Astrocyte (in vitro differentiated cells and primary cell): Measurements from ENCODE around the gene PPP4C. TPM values are rescaled to one million over a fixed set of nuclear protein-coding genes. Genes with fewer than 3 reads are reported as not detected.

Source experiments
- DNase-seq: peaks from one replicate; pipeline ENCODE4 v3.0.0-alpha.2; 2010; ENCODE audit warnings: low read depth
- FAIRE-seq: peaks from 2 replicates; lab custom pipeline; 2011; peaks lifted over from hg19 to GRCh38; lab: Jason Lieb, UNC
- H2AFZ ChIP-seq: 2 replicates; pipeline ENCODE4 v1.6.0; 2012; ENCODE audit warnings: low read depth, low read length, inconsistent platforms
- H3K27ac ChIP-seq: 2 replicates; pipeline ENCODE4 v1.5.1; 2011; ENCODE audit warnings: low read depth, low read length, inconsistent platforms
- H3K27me3 ChIP-seq: 2 replicates; pipeline ENCODE4 v1.6.0; 2011; ENCODE audit warnings: low read length, inconsistent platforms; ENCODE audit not compliant: insufficient read depth
- H3K36me3 ChIP-seq: 2 replicates; pipeline ENCODE4 v1.5.1; 2011; ENCODE audit warnings: low read length, inconsistent platforms; ENCODE audit not compliant: insufficient read depth
- H3K4me1 ChIP-seq: 2 replicates; pipeline ENCODE4 v1.5.1; 2011; ENCODE audit warnings: low read length, inconsistent platforms; ENCODE audit not compliant: insufficient read depth
- H3K4me2 ChIP-seq: 2 replicates; pipeline ENCODE4 v1.6.0; 2012; ENCODE audit warnings: low read length, inconsistent platforms
- H3K4me3 ChIP-seq: 2 replicates; pipeline ENCODE4 v1.5.1; 2011; ENCODE audit warnings: low read depth, mild to moderate bottlenecking, low read length, inconsistent platforms; ENCODE audit not compliant: insufficient read depth
- H3K79me2 ChIP-seq: 2 replicates; pipeline ENCODE4 v1.6.0; 2012; ENCODE audit warnings: mild to moderate bottlenecking, low read length, inconsistent platforms; ENCODE audit not compliant: insufficient read depth
- H3K9ac ChIP-seq: 2 replicates; pipeline ENCODE4 v1.6.0; 2012; ENCODE audit warnings: mild to moderate bottlenecking, low read length, inconsistent platforms
- H3K9me3 ChIP-seq: 2 replicates; pipeline ENCODE4 v1.5.1; 2012; ENCODE audit warnings: low read depth, mild to moderate bottlenecking, low read length, inconsistent platforms; ENCODE audit not compliant: insufficient read depth
- H4K20me1 ChIP-seq: 2 replicates; pipeline ENCODE4 v1.6.0; 2012; ENCODE audit warnings: low read length, inconsistent platforms; ENCODE audit not compliant: insufficient read depth
- H3K27ac Mint-ChIP-seq: one replicate; pipeline ENCODE4 v1.8.0; 2021; ENCODE audit warnings: mild to moderate bottlenecking, mixed read lengths; ENCODE audit not compliant: unreplicated experiment
- H3K27me3 Mint-ChIP-seq: one replicate; pipeline ENCODE4 v1.8.0; 2021; ENCODE audit warnings: low read depth, mixed read lengths; ENCODE audit not compliant: unreplicated experiment
- H3K36me3 Mint-ChIP-seq: one replicate; pipeline ENCODE4 v1.8.0; 2021; ENCODE audit warnings: low read depth, mixed read lengths; ENCODE audit not compliant: unreplicated experiment
- H3K4me1 Mint-ChIP-seq: one replicate; pipeline ENCODE4 v1.8.0; 2021; ENCODE audit warnings: low read depth, mixed read lengths; ENCODE audit not compliant: unreplicated experiment
- H3K4me3 Mint-ChIP-seq: one replicate; pipeline ENCODE4 v1.8.0; 2021; ENCODE audit warnings: mild to moderate bottlenecking, moderate library complexity, mixed read lengths; ENCODE audit not compliant: unreplicated experiment
- H3K9me3 Mint-ChIP-seq: one replicate; pipeline ENCODE4 v1.8.0; 2021; ENCODE audit warnings: mild to moderate bottlenecking, mixed read lengths; ENCODE audit not compliant: unreplicated experiment
- CTCF ChIP-seq: IDR thresholded peaks from 2 replicates; pipeline ENCODE4 v1.5.1; 2011; ENCODE audit warnings: low read depth, mild to moderate bottlenecking, inconsistent platforms, low read length, moderate library complexity; ENCODE audit not compliant: insufficient read depth
- EZH2 ChIP-seq: IDR thresholded peaks from 2 replicates; pipeline ENCODE4 v1.6.1; 2012; ENCODE audit warnings: mild to moderate bottlenecking, low read length, inconsistent platforms; ENCODE audit not compliant: insufficient read depth
- total RNA-seq: library from RNA; stranded (reverse); gene quantifications from 2 replicates; pipeline ENCODE4 v1.2.1, GENCODE V29; 2021

The PPP4C gene
- total RNA-seq, 1 donor from 2014 or later: 140 TPM

DNA sequence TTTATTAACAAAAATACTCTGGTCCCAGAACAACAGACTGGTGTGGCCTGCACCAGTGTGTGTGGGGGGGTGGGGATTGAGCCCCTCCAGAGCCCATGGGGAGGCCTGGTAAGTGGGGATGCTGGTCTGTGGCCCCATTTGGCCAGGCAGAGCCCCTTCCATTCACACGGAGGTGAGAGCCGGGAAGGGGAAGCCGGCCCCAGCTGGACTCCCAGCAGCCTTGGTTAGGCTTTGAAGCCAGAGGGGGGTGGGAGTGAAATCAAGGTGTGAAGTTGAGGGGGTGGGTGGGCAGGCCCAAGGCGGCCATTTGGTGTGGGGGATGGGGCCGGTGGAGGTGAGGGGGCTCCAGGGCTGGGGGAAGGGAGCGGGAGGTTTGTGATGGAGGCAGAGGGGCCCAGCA, 10.0 kb downstream of the PPP4C start:
- no peaks in the 10 kb centered on the region for H3K27me3 ChIP-seq
- H3K36me3 Mint-ChIP-seq: peaks cover 29% of the 10 kb centered on the region
- H3K4me3 Mint-ChIP-seq: no peak overlapping the region
- peaks cover 11% of the 10 kb centered on the region for H3K4me1 Mint-ChIP-seq
- H3K4me3 ChIP-seq: no peak overlapping the region
- no peak overlapping the region for H3K4me2 ChIP-seq
- no peaks in the 10 kb centered on the region for H3K9me3 ChIP-seq
- H4K20me1 ChIP-seq: peaks cover 27% of the 10 kb centered on the region
- no peak for TF ChIP-seq CTCF
- TF ChIP-seq EZH2: no peak
- H3K27ac Mint-ChIP-seq: no peak overlapping the region
- no peak for DNase-seq
- H2AFZ ChIP-seq: no peak overlapping the region
- H3K36me3 ChIP-seq: peaks cover 8% of the 10 kb centered on the region
- no peaks in the 10 kb centered on the region for H3K27me3 Mint-ChIP-seq
- no peak overlapping the region for H3K9ac ChIP-seq
- H3K9me3 Mint-ChIP-seq: no peaks in the 10 kb centered on the region
- H3K4me1 ChIP-seq: peaks cover 7% of the 10 kb centered on the region
- FAIRE-seq: no peak
- H3K27ac ChIP-seq: no peak overlapping the region
- H3K79me2 ChIP-seq: peaks cover 20% of the 10 kb centered on the region

GRCh38 chr16:30086291-30087140, 10.7 kb downstream of the PPP4C start:
- H3K4me1 Mint-ChIP-seq: peaks cover 11% of the 10 kb centered on the region
- H3K36me3 Mint-ChIP-seq: peaks cover 29% of the 10 kb centered on the region
- no peak overlapping the region for H3K27ac Mint-ChIP-seq
- H2AFZ ChIP-seq: no peak overlapping the region
- FAIRE-seq: no peak
- H3K4me2 ChIP-seq: no peak overlapping the region
- no peak overlapping the region for H3K4me3 ChIP-seq
- no peaks in the 10 kb centered on the region for H3K27me3 Mint-ChIP-seq
- no peaks in the 10 kb centered on the region for H3K9me3 ChIP-seq
- H3K9ac ChIP-seq: no peak overlapping the region
- no peaks in the 10 kb centered on the region for H3K9me3 Mint-ChIP-seq
- no peak overlapping the region for H3K27ac ChIP-seq
- no peak overlapping the region for H3K4me3 Mint-ChIP-seq
- DNase-seq: no peak
- peaks cover 23% of the 10 kb centered on the region for H4K20me1 ChIP-seq
- H3K36me3 ChIP-seq: peaks cover 8% of the 10 kb centered on the region
- no peaks in the 10 kb centered on the region for H3K27me3 ChIP-seq
- H3K4me1 ChIP-seq: peaks cover 8% of the 10 kb centered on the region
- TF ChIP-seq CTCF (no peak), EZH2 (no peak)
- H3K79me2 ChIP-seq: peaks cover 13% of the 10 kb centered on the region
